Stimulated activated naive B cell treated with anti-CD40 and anti-IgM and Interleukin-4, amounts not matched to agents 10 μg/mL and 1 μg/mL and 100 μg/mL, for 72 hours (primary cell): ENCODE data around the gene CPSF4L.
A peak's percentile ranks its signal among the peaks of the same experiment; 100 is the strongest.
"Not testable (repeated sequence)": the region's sequence is repeated elsewhere in the genome, so short reads cannot be mapped to it uniquely, and the experiment has no call there.

Source experiments
- ATAC-seq, 2 donors: fragments of 150-1000 bp; cut with Tn5 transposase; replicated peaks; 2 replicates each; pipeline ENCODE4 v1.10.0; 2021; ENCODE audit warnings: moderate library complexity in 1 of 2
- DNase-seq: peaks from one replicate; pipeline ENCODE4 v3.0.0; 2021
- H3K27ac Mint-ChIP-seq: one replicate; pipeline ENCODE4 v1.8.0; 2022; ENCODE audit warnings: mild to moderate bottlenecking, mixed read lengths
- H3K27me3 Mint-ChIP-seq, 2 donors: one replicate each; pipeline ENCODE4 v1.8.0; 2022; ENCODE audit warnings: mixed read lengths in 2 of 2
- H3K36me3 Mint-ChIP-seq, 2 donors: one replicate each; pipeline ENCODE4 v1.8.0; 2022; ENCODE audit warnings: mixed read lengths in 2 of 2, mild to moderate bottlenecking in 1 of 2
- H3K4me1 Mint-ChIP-seq, 2 donors: one replicate each; pipeline ENCODE4 v1.8.0; 2022; ENCODE audit warnings: mixed read lengths in 2 of 2, mild to moderate bottlenecking in 1 of 2
- H3K4me3 Mint-ChIP-seq, 2 donors: one replicate each; pipeline ENCODE4 v1.8.0; 2022; ENCODE audit warnings: mild to moderate bottlenecking in 2 of 2, mixed read lengths in 2 of 2, moderate library complexity in 1 of 2
- H3K9me3 Mint-ChIP-seq, 2 donors: one replicate each; pipeline ENCODE4 v1.8.0; 2022; ENCODE audit warnings: mixed read lengths in 2 of 2, mild to moderate bottlenecking in 1 of 2

The CPSF4L gene, protein sequence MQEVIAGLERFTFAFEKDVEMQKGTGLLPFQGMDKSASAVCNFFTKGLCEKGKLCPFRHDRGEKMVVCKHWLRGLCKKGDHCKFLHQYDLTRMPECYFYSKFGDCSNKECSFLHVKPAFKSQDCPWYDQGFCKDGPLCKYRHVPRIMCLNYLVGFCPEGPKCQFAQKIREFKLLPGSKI

GRCh38 chr17:73261617-73261951 is at the start of gene CPSF4L:
Gene CPSF4L, minus strand, starts transcription at chr17:73261880. Its CDS starts 62 bp downstream, at chr17:73261818.
- H3K27me3 Mint-ChIP-seq = peaks cover 5 to 10% of the 10 kb centered on the region in 2 donors
- no peaks in the 10 kb centered on the region for H3K4me1 Mint-ChIP-seq

GRCh38 chr17:73311428-73311780 is 49.7 kb upstream of the CPSF4L start:
- Mint-ChIP-seq H3K9me3 (no peaks in the 10 kb centered on the region), H3K4me3 (peak overlapping the region; percentile 83 to 86), H3K27me3 (peaks cover 9 to 26% of the 10 kb centered on the region in 2 donors), H3K36me3 (no peaks in the 10 kb centered on the region), H3K4me1 (peaks cover 12 to 24% of the 10 kb centered on the region in 2 donors), H3K27ac (no peak overlapping the region)
- ATAC-seq (peak; percentile 14 to 18), DNase-seq (no peak)

More at GRCh38 chr17:73261617-73261951, at the start of gene CPSF4L:
- ATAC-seq (no peak), DNase-seq (no peak)
- Mint-ChIP-seq H3K9me3 (no peaks in the 10 kb centered on the region), H3K36me3 (no peaks in the 10 kb centered on the region), H3K27ac (no peak within 1 kb of the TSS), H3K4me3 (no peak within 1 kb of the TSS)

DNA sequence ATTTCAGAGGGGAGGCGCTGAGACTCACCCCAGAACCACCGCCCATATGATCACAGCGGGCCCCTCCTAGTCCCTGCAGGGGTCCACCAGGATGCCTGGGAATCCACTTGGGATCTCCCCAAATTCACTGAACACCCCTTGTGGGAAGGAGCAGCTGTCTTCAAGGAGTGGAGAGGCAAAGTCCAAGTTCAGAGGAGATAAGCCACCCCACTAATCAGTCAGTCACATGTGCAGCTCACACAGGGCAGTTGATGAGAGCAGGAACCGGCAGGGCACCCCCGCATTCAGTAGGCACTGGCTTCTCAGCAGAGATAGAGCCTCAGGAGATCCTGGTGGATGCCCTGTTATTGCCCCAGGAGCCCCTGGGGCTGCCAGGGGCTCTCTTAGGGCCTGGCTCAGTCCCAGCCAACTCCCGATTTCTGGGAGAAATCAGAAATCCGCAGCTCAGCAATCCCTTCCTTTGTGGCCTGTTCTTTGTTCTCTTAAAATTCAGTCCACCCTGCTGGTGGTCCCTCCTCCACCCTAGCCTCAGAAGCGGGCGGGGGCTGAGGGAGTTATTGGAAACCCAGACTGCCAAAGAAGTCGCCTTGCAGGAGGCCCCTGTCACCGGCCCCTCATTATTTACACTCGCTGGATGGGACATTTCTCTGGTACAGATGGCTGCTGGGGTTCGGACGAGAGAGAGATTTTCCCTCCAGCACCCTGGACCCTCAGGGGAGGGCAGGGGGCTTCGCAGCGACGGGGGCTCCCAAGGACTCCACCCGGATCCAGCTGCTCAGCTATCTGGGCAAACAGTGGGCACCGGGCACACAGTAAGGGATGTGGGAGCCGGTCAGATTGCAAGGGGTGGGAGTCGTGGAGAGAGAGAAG is 48.3 kb upstream of the CPSF4L start:
- H3K4me1 Mint-ChIP-seq = peaks cover 14 to 24% of the 10 kb centered on the region in 2 donors
- ATAC-seq (no peak), DNase-seq (no peak)
- H3K27me3 Mint-ChIP-seq = peaks cover 10 to 38% of the 10 kb centered on the region in 2 donors
- H3K9me3 Mint-ChIP-seq = no peaks in the 10 kb centered on the region
- peak overlapping the region; percentile 83 to 86 for H3K4me3 Mint-ChIP-seq
- H3K36me3 Mint-ChIP-seq = no peaks in the 10 kb centered on the region
- peak overlapping the region; percentile 65 for H3K27ac Mint-ChIP-seq

GRCh38 chr17:73308959-73309358 is 47.3 kb upstream of the CPSF4L start:
- not testable (repeated sequence) for DNase-seq, H3K36me3 Mint-ChIP-seq, H3K9me3 Mint-ChIP-seq, ATAC-seq, H3K27ac Mint-ChIP-seq, H3K4me3 Mint-ChIP-seq
- H3K27me3 Mint-ChIP-seq = peaks cover 18 to 44% of the 10 kb centered on the region in 2 donors
- H3K4me1 Mint-ChIP-seq = peaks cover 16 to 24% of the 10 kb centered on the region in 2 donors

GRCh38 chr17:73308017-73308823 is 46.5 kb upstream of the CPSF4L start:
- no peak overlapping the region for H3K4me3 Mint-ChIP-seq
- H3K27me3 Mint-ChIP-seq = peaks cover 23 to 50% of the 10 kb centered on the region in 2 donors
- H3K9me3 Mint-ChIP-seq = no peaks in the 10 kb centered on the region
- H3K36me3 Mint-ChIP-seq = no peaks in the 10 kb centered on the region
- peaks cover 14 to 20% of the 10 kb centered on the region in 2 donors for H3K4me1 Mint-ChIP-seq
- DNase-seq (no peak), ATAC-seq (no peak)
- no peak overlapping the region for H3K27ac Mint-ChIP-seq

- no peak overlapping the region for H3K4me3 Mint-ChIP-seq
- H3K27ac Mint-ChIP-seq = no peak overlapping the region
- peaks cover 14 to 18% of the 10 kb centered on the region in 2 donors for H3K4me1 Mint-ChIP-seq
- DNase-seq = no peak
- H3K27me3 Mint-ChIP-seq = peaks cover 23 to 50% of the 10 kb centered on the region in 2 donors
- no peaks in the 10 kb centered on the region for H3K36me3 Mint-ChIP-seq
- no peak for ATAC-seq
- H3K9me3 Mint-ChIP-seq = no peaks in the 10 kb centered on the region
Measured at GRCh38 chr17:73307130-73307529, 45.5 kb upstream of the CPSF4L start.

DNA sequence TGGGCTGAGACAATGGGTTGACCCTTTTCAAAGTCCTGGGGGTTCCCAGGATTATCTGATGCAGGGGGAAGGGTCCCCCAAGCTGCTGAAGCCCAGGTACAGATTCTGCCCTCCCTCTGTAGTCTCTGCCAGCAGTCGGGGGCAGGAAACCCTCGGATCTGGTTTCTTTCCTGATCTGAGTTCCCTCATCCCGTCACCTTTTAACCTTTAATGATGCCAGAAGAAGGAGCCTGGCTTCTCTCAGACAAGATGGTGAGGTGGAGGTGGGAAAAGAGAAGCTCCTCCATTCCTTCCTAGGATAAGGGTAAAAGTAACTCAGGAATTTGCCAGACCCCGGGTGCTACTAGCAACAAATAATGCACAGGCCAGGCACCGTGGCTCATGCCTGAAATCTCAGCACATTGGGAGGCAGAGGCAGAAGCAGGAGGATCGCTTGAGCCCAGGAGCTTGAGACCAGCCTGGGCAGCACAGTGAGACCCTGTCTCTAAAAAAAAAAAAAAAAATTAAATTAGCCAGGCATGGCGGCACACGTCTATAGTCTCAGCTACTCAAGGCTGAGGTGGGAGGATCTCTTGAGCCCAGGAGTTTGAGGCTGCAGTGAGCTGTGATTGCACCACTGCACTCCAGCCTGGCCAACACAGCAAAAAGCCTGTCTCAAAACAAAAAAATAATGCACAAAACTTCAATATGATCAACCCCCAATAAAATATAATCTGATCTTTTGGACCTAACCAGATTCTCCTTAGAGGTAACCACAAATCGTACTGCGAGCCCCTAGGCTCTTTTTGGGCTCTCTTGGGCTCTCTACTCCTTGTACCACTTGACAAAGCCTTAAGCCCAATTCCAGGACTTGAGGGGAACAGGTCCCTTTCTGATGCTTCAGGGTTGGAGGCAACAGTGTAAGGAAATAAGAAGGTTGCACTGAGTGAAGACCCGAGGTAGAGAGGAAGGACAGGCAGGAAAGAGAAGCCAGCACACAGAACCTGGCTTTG is 44.5 kb upstream of the CPSF4L start:
- DNase-seq = no peak
- no peaks in the 10 kb centered on the region for H3K9me3 Mint-ChIP-seq
- no peak for ATAC-seq
- H3K27me3 Mint-ChIP-seq = peaks cover 23 to 50% of the 10 kb centered on the region in 2 donors
- H3K4me1 Mint-ChIP-seq = peaks cover 14 to 18% of the 10 kb centered on the region in 2 donors
- no peak overlapping the region for H3K4me3 Mint-ChIP-seq
- H3K27ac Mint-ChIP-seq = no peak overlapping the region
- no peaks in the 10 kb centered on the region for H3K36me3 Mint-ChIP-seq

DNA sequence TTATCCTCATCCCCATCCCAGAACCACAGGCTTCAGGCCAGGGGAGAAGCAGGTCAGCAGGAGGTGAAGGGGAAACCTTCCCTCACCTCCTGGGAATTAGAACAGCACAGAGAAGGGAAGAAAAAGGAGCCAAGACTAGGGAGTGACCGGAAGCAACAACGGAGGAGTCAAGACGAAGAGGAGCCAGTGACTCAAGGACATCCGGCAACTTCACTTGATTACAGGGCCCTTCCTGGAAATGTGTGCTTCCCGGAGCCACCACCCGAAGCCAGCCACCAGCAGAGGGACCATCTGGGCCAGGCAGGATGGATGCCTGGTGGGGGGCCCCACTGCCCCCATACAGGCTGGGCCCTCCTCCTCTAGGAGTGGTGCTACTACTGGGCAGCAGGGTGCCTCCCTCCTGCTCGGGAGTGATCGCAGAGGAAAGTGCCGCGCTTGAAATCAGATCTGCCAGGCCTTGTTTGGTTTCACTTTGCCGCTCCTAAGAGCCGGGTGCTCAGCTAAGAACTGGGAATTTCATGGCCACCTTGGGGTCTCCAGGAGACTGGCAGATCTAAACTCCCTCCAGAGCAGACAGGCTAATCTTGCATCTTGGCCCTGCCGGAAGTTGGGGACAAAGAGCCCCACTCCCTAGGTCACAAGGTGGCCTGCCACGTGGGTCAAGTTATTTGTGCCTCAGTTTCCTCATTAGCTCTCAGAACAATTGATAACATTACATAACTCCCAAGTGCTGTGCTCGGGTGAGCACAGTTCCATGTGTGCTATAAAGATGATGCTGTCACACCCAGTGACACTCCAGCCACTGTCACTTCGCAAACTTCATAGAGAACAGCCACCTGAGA is 43.5 kb upstream of the CPSF4L start:
- Mint-ChIP-seq H3K9me3 (no peaks in the 10 kb centered on the region), H3K27me3 (peaks cover 22 to 47% of the 10 kb centered on the region in 2 donors), H3K4me1 (peaks cover 10 to 11% of the 10 kb centered on the region in 2 donors), H3K36me3 (no peaks in the 10 kb centered on the region), H3K27ac (no peak overlapping the region), H3K4me3 (peak overlapping the region in 1 of 2 donors; percentile 53)
- DNase-seq (no peak), ATAC-seq (peak in 1 of 2 donors; percentile 23)

DNA sequence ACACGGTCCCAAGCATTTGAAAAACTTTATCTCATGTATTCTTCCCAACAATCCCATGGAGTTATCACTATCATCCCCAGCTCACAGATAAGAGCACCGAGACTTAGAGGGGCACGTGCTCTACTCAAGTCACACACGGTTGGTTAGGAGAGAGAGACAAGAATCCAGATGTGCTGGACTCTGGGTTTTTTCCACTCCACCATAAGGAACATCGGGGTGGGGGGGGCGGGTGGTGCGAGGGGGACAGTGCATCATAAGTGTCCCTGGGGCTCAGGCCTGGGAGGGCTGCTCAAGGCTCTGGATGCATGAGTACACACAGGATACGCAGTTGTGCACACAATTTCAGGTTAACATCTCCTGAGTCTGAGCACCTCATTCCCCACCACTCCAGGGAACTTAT is 42.8 kb upstream of the CPSF4L start:
- Mint-ChIP-seq H3K36me3 (no peaks in the 10 kb centered on the region), H3K4me1 (peaks cover 4 to 5% of the 10 kb centered on the region in 2 donors), H3K27ac (no peak overlapping the region), H3K4me3 (no peak overlapping the region), H3K27me3 (peaks cover 24 to 41% of the 10 kb centered on the region in 2 donors), H3K9me3 (no peaks in the 10 kb centered on the region)
- DNase-seq (no peak), ATAC-seq (no peak)

- Mint-ChIP-seq H3K36me3 (no peaks in the 10 kb centered on the region), H3K27me3 (peaks cover 31 to 41% of the 10 kb centered on the region in 2 donors), H3K27ac (no peak overlapping the region), H3K4me3 (no peak overlapping the region), H3K4me1 (peaks cover 0 to 8% of the 10 kb centered on the region in 2 donors), H3K9me3 (no peaks in the 10 kb centered on the region)
- DNase-seq (no peak), ATAC-seq (no peak)
Measured at GRCh38 chr17:73302189-73302588, 40.5 kb upstream of the CPSF4L start.

- H3K4me3 Mint-ChIP-seq = no peak overlapping the region
- ATAC-seq (no peak), DNase-seq (no peak)
Measured at GRCh38 chr17:73301369-73301768, 39.7 kb upstream of the CPSF4L start.

GRCh38 chr17:73300392-73300791 is 38.7 kb upstream of the CPSF4L start:
- Mint-ChIP-seq H3K27ac (no peak overlapping the region), H3K27me3 (peaks cover 29 to 31% of the 10 kb centered on the region in 2 donors), H3K36me3 (no peaks in the 10 kb centered on the region), H3K4me1 (peaks cover 0 to 8% of the 10 kb centered on the region in 2 donors), H3K4me3 (no peak overlapping the region), H3K9me3 (no peaks in the 10 kb centered on the region)
- DNase-seq = no peak
- ATAC-seq = no peak

More at GRCh38 chr17:73301369-73301768, 39.7 kb upstream of the CPSF4L start:
- Mint-ChIP-seq H3K27ac (no peak overlapping the region), H3K27me3 (peaks cover 31 to 36% of the 10 kb centered on the region in 2 donors), H3K4me1 (peaks cover 0 to 8% of the 10 kb centered on the region in 2 donors), H3K36me3 (no peaks in the 10 kb centered on the region), H3K9me3 (no peaks in the 10 kb centered on the region)
